Measurements from ENCODE around the gene MTSS2. TPM values are rescaled to one million over a fixed set of nuclear protein-coding genes. Genes with fewer than 3 reads are reported as not detected.
A peak's percentile ranks its signal among the peaks of the same experiment; 100 is the strongest.

Gene MTSS2, protein sequence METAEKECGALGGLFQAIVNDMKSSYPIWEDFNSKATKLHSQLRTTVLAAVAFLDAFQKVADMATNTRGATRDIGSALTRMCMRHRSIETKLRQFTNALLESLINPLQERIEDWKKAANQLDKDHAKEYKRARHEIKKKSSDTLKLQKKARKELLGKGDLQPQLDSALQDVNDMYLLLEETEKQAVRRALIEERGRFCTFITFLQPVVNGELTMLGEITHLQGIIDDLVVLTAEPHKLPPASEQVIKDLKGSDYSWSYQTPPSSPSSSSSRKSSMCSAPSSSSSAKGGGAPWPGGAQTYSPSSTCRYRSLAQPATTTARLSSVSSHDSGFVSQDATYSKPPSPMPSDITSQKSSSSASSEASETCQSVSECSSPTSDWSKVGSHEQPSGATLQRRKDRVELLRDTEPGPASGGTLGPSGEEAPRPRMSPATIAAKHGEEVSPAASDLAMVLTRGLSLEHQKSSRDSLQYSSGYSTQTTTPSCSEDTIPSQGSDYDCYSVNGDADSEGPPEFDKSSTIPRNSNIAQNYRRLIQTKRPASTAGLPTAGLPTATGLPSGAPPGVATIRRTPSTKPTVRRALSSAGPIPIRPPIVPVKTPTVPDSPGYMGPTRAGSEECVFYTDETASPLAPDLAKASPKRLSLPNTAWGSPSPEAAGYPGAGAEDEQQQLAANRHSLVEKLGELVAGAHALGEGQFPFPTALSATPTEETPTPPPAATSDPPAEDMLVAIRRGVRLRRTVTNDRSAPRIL
- 1 to 10 TPM; 2.2 to 7.1 (median 5.1) TPM for total RNA-seq
- total RNA-seq (2013) = 0.55 TPM
- total RNA-seq = 0.97 to 9.2 (median 4.9) reads per million in 29 experiments

DNA sequence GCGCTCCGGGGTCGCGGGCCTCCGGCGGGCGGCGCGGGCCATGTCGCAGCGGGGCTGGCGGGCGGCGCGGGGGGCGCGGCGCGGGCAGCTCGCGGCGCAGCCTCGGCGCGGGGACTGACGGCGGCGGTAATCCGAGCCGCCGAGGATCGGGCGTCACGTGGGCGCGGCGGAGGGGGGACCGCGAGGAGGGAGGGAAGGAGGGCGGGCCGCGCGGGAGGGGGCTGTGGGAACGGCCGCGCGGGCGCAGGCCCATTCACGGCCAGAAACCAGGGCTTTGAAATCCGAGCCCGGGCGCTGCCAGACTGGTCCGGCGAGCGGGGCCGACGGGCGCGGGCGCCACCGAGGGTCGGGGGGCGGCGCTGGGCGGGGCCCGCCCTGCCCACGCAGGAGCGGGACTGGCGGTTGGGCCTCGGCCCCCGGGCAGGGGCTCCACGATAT is at the start of gene MTSS2:
Gene MTSS2, minus strand, starts transcription at position 116 of the 438 bp plus-strand sequence. CDS start 262 bp downstream, outside the sequence.
- no peak within 1 kb of the TSS for H3K27ac ChIP-seq (ENCODE audit: low read length)
- H3K4me1 ChIP-seq (ENCODE audit: control insufficient read depth in 1 of 2, extremely low read depth in 1 of 2, insufficient read depth in 2 of 2, low read length in 2 of 2) = peaks cover 0 to 26% of the 10 kb centered on the region in 2 experiments
- WGBS (ENCODE audit: insufficient coverage) = 2% methylated on average over 69 of the region's 72 CpGs
- Mint-ChIP-seq H3K4me3 (peak within 1 kb of the TSS; percentile 61 to 68 (median 65)), H3K27me3 (peaks cover 0 to 30% of the 10 kb centered on the region in 2 donors), H3K9me3 (no peaks in the 10 kb centered on the region), H3K36me3 (peaks cover 5% of the 10 kb centered on the region), H3K27ac (no peak within 1 kb of the TSS), H3K4me1 (peaks cover 0 to 11% (median 6%) of the 10 kb centered on the region in 3 donors)
- no peaks in the 10 kb centered on the region for H3K36me3 ChIP-seq (ENCODE audit: control insufficient read depth in 2 of 2, extremely low read depth in 1 of 2, insufficient read depth in 1 of 2, low read length in 1 of 2)
- ChIA-PET CTCF (interaction anchor here in 1 of 2 donors (0.7 kb wide), 1 partner anchor 46 kb away, joined by 5 read pairs; no protein-coding TSS in a partner anchor), POLR2A (no interaction called here)
- H3K4me3 ChIP-seq (ENCODE audit: control insufficient read depth in 1 of 2, extremely low read depth in 1 of 2, low read length in 1 of 2) = peak within 1 kb of the TSS in 1 of 2 donors; percentile 75
- peak; percentile 45 to 72 (median 54) for ATAC-seq (replicated peaks in 1 of 4)
- peak in 13 of 35 experiments; percentile 11 to 54 (median 28) for DNase-seq
- H3K9me3 ChIP-seq = no peaks in the 10 kb centered on the region
- H3K27me3 ChIP-seq (replicated peaks in 1 of 2; ENCODE audit: control insufficient read depth in 2 of 2, extremely low read depth in 1 of 2, insufficient read depth in 2 of 2, low read length in 1 of 2) = peaks cover 0 to 52% of the 10 kb centered on the region in 2 experiments

DNA sequence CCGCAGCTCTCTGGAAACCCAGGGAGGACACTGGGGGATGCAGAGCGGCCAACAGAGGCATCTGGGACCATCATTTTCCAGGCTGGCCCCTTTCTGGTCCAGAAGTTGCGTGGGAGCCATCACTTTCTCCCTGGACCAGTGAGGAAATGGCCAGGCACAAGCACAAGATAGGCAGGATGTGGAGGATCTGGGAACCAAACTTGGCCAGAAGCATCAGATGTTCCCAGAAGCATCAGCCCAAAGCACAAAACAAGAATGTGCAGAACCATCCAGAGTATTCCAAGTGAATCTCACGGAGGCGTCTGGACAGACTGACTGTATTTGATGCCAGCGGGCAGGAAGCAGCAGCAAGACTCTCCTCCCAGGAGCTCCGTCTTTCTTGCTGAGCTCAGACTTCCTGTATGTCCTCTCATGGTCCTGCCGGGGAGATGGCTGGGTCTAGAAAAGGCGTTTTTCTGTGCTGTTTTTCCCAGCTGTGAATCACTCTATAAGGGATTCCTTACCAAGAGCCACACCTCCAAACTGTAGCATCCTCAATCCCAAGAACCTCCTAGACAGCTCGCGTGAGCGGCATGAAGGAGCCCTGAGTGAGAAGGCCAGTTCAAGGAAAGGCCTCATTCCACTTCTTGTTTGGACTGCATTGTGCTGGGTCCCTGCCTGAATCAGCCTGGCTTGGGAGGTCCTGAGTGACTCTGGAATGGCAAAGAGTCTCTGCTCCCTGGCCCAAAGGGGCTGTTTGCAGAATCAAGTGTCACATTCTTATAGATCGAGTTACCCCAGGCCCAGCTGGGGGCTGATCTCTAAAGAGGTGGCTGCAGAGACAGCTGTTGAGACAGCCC is 49.5 kb upstream of the MTSS2 start:
- Histone ChIP-seq H3K9me3 (no peaks in the 10 kb centered on the region), H3K4me1 (ENCODE audit: control insufficient read depth in 1 of 2, extremely low read depth in 1 of 2, insufficient read depth in 2 of 2, low read length in 2 of 2) (peaks cover 27 to 51% of the 10 kb centered on the region in 2 experiments), H3K27ac (ENCODE audit: low read length) (peak overlapping the region; percentile 13), H3K27me3 (replicated peaks in 1 of 2; ENCODE audit: control insufficient read depth in 2 of 2, extremely low read depth in 1 of 2, insufficient read depth in 2 of 2, low read length in 1 of 2) (no peaks in the 10 kb centered on the region), H3K4me3 (ENCODE audit: control insufficient read depth in 1 of 2, extremely low read depth in 1 of 2, low read length in 1 of 2) (no peak overlapping the region), H3K36me3 (ENCODE audit: control insufficient read depth in 2 of 2, extremely low read depth in 1 of 2, insufficient read depth in 1 of 2, low read length in 1 of 2) (peaks cover 11 to 14% of the 10 kb centered on the region in 2 donors)
- no peaks in the 10 kb centered on the region for H3K27me3 Mint-ChIP-seq
- H3K9me3 Mint-ChIP-seq = no peaks in the 10 kb centered on the region
- peak overlapping the region in 1 of 2 donors; percentile 96 for H3K27ac Mint-ChIP-seq
- H3K36me3 Mint-ChIP-seq = peaks cover 28% of the 10 kb centered on the region
- DNase-seq (peak in 1 of 35 experiments; percentile 21), ATAC-seq (replicated peaks in 1 of 4) (no peak)
- CTCF ChIA-PET = interaction anchor here in 1 of 2 donors (1.5 kb wide), 1 partner anchor 36 kb away, joined by 5 read pairs; no protein-coding TSS in a partner anchor
- H3K4me1 Mint-ChIP-seq = peaks cover 38 to 49% (median 47%) of the 10 kb centered on the region in 3 donors
- 78% methylated on average over 6 of the region's 13 CpGs for whole genome bisulfite sequencing (ENCODE audit: insufficient coverage)
- POLR2A ChIA-PET = no interaction called here
- H3K4me3 Mint-ChIP-seq = peak overlapping the region in 1 of 3 donors; percentile 71

DNA sequence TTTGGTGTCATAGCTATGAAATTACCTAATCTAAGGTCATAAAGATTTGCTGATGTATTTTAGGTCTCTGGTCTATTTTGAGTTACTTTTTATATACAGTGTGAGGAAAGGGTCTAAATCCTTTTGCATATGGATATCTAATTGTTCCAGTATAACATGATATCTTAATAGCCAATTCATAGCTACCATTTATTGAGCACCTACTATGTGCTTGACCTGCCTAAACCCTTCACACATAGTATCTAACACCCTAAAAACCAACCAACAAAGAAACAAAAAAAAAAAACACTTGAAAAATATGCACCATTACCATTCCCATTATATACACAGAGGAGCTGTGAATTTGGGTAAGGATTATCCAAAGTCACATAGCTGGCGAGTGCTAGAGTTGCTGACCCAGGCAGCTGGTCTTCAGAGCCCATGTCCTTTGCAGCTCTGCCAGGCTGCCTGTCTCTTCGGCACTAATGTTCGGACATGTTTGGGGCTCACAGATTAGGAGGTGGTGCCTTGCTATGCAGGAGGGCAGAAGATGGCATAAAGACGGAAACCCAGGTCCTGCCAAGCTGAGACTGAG is 48.8 kb upstream of the MTSS2 start:
- peaks cover 34 to 45% (median 44%) of the 10 kb centered on the region in 3 donors for H3K4me1 Mint-ChIP-seq
- H3K9me3 Mint-ChIP-seq = no peaks in the 10 kb centered on the region
- ChIA-PET POLR2A (interaction anchor here in 1 of 2 donors (0.6 kb wide), 1 partner anchor 325 kb away, joined by 13 read pairs; no protein-coding TSS in a partner anchor), CTCF (interaction anchor here in 1 of 2 donors (0.6 to 1.5 kb wide), 2 partner anchors 37 to 755 kb away, joined by 4 to 5 read pairs; no protein-coding TSS in a partner anchor)
- Histone ChIP-seq H3K4me3 (ENCODE audit: control insufficient read depth in 1 of 2, extremely low read depth in 1 of 2, low read length in 1 of 2) (no peak overlapping the region), H3K27me3 (replicated peaks in 1 of 2; ENCODE audit: control insufficient read depth in 2 of 2, extremely low read depth in 1 of 2, insufficient read depth in 2 of 2, low read length in 1 of 2) (no peaks in the 10 kb centered on the region), H3K27ac (ENCODE audit: low read length) (no peak overlapping the region), H3K4me1 (ENCODE audit: control insufficient read depth in 1 of 2, extremely low read depth in 1 of 2, insufficient read depth in 2 of 2, low read length in 2 of 2) (peaks cover 25 to 48% of the 10 kb centered on the region in 2 experiments), H3K36me3 (ENCODE audit: control insufficient read depth in 2 of 2, extremely low read depth in 1 of 2, insufficient read depth in 1 of 2, low read length in 1 of 2) (peaks cover 15% of the 10 kb centered on the region in 2 donors), H3K9me3 (no peaks in the 10 kb centered on the region)
- H3K36me3 Mint-ChIP-seq = peaks cover 35% of the 10 kb centered on the region
- no peak for DNase-seq
- no peak overlapping the region for H3K27ac Mint-ChIP-seq
- H3K27me3 Mint-ChIP-seq = no peaks in the 10 kb centered on the region
- 95% methylated on average over 3 of the region's 4 CpGs for WGBS (ENCODE audit: insufficient coverage)
- H3K4me3 Mint-ChIP-seq = peak overlapping the region in 1 of 3 donors; percentile 35
- no peak for ATAC-seq (replicated peaks in 1 of 4)

DNA sequence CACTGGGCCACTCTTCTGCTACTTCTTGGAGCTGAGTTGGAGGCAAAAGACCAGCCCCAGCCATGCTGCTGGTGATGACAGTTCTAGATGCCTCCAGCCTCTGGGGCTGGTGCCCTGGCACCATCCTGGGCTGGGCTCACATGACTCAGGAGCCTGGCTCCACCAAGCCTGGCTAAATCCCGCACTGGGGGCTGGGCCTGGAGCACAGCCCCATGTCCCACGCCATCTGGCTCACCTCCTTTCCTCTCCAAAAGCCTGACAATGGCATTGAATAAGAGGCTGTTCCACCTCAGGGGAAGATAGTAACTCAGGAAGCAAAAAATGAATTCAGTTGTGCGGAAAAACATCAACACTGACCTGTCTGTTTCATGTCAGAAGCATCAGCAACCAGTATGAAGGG is 45.1 kb upstream of the MTSS2 start:
- no peaks in the 10 kb centered on the region for H3K9me3 ChIP-seq
- Mint-ChIP-seq H3K9me3 (no peaks in the 10 kb centered on the region), H3K4me3 (no peak overlapping the region), H3K27me3 (no peaks in the 10 kb centered on the region), H3K27ac (no peak overlapping the region), H3K36me3 (peaks cover 51% of the 10 kb centered on the region), H3K4me1 (peaks cover 2 to 11% (median 8%) of the 10 kb centered on the region in 3 donors)
- no peak overlapping the region for H3K27ac ChIP-seq (ENCODE audit: low read length)
- ChIA-PET CTCF (no interaction called here), POLR2A (no interaction called here)
- H3K27me3 ChIP-seq (replicated peaks in 1 of 2; ENCODE audit: control insufficient read depth in 2 of 2, extremely low read depth in 1 of 2, insufficient read depth in 2 of 2, low read length in 1 of 2) = no peaks in the 10 kb centered on the region
- H3K4me3 ChIP-seq (ENCODE audit: control insufficient read depth in 1 of 2, extremely low read depth in 1 of 2, low read length in 1 of 2) = no peak overlapping the region
- no peak for ATAC-seq (replicated peaks in 1 of 4)
- DNase-seq = no peak
- peaks cover 24 to 41% of the 10 kb centered on the region in 2 donors for H3K36me3 ChIP-seq (ENCODE audit: control insufficient read depth in 2 of 2, extremely low read depth in 1 of 2, insufficient read depth in 1 of 2, low read length in 1 of 2)
- 100% methylated on average over 1 of the region's 3 CpGs for WGBS (ENCODE audit: insufficient coverage)
- H3K4me1 ChIP-seq (ENCODE audit: control insufficient read depth in 1 of 2, extremely low read depth in 1 of 2, insufficient read depth in 2 of 2, low read length in 2 of 2) = peaks cover 6 to 13% of the 10 kb centered on the region in 2 experiments

DNA sequence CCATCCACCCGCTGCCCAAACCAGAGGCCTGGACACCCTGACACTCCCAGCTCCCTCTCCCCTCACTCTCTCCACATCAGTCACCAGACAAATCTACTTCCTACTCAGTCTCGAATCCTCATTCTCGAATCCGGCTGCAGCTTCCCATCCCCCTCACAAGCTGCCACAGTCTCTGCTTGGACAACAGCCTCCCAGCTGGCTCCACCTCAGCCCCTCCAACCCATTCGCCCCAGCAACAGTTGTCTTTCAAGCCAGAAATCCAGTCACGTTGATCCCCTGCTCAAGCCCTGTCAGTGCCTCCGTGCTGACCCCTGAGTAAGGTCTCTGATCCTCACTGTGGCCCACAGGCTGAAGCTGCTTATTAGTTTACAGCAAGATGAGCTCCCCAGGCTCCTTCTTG is 44.2 kb upstream of the MTSS2 start:
- H3K27me3 Mint-ChIP-seq = no peaks in the 10 kb centered on the region
- H3K4me1 ChIP-seq (ENCODE audit: control insufficient read depth in 1 of 2, extremely low read depth in 1 of 2, insufficient read depth in 2 of 2, low read length in 2 of 2) = peaks cover 0 to 4% of the 10 kb centered on the region in 2 experiments
- 97% methylated on average over 6 of the region's 7 CpGs for WGBS (ENCODE audit: insufficient coverage)
- DNase-seq (no peak), ATAC-seq (replicated peaks in 1 of 4) (no peak)
- no peak overlapping the region for H3K4me3 Mint-ChIP-seq
- peaks cover 54% of the 10 kb centered on the region for H3K36me3 Mint-ChIP-seq
- no peak overlapping the region for H3K27ac ChIP-seq (ENCODE audit: low read length)
- no peak overlapping the region for H3K4me3 ChIP-seq (ENCODE audit: control insufficient read depth in 1 of 2, extremely low read depth in 1 of 2, low read length in 1 of 2)
- CTCF ChIA-PET = no interaction called here
- H3K9me3 Mint-ChIP-seq = no peaks in the 10 kb centered on the region
- H3K9me3 ChIP-seq = no peaks in the 10 kb centered on the region
- POLR2A ChIA-PET = no interaction called here
- peaks cover 27 to 38% of the 10 kb centered on the region in 2 donors for H3K36me3 ChIP-seq (ENCODE audit: control insufficient read depth in 2 of 2, extremely low read depth in 1 of 2, insufficient read depth in 1 of 2, low read length in 1 of 2)
- H3K4me1 Mint-ChIP-seq = peaks cover 2 to 3% (median 3%) of the 10 kb centered on the region in 3 donors
- H3K27me3 ChIP-seq (replicated peaks in 1 of 2; ENCODE audit: control insufficient read depth in 2 of 2, extremely low read depth in 1 of 2, insufficient read depth in 2 of 2, low read length in 1 of 2) = no peaks in the 10 kb centered on the region
- H3K27ac Mint-ChIP-seq = no peak overlapping the region

Data from T-cell (primary cell).